RWPE2 (cell line): ENCODE measurements around the gene LTA4H.
A peak's percentile ranks its signal among the peaks of the same experiment; 100 is the strongest.
"Not testable (repeated sequence)": the region's sequence is repeated elsewhere in the genome, so short reads cannot be mapped to it uniquely, and the experiment has no call there.

Experiments used
- ATAC-seq: fragments of 200-7000 bp; cut with Tn5 transposase; 3 replicates; pipeline ENCODE4 v1.9.1; 2021; ENCODE audit warnings: low read depth
- DNase-seq: peaks from one replicate; pipeline ENCODE4 v3.0.0-alpha.2; 2020; ENCODE audit warnings: low spot score
- H3K27ac ChIP-seq: fragments of 450-650 bp; 2 replicates; pipeline ENCODE4 v1.5.1; 2017; ENCODE audit warnings: mild to moderate bottlenecking; ENCODE audit not compliant: poor library complexity, severe bottlenecking
- H3K27me3 ChIP-seq: fragments of 250-450 bp; sonication (Bioruptor Pico); 2 replicates; pipeline ENCODE4 v1.5.1; 2021; ENCODE audit warnings: mild to moderate bottlenecking, moderate library complexity; ENCODE audit not compliant: insufficient read depth, poor library complexity, severe bottlenecking
- H3K36me3 ChIP-seq: fragments of 250-450 bp; sonication (Bioruptor Pico); 2 replicates; pipeline ENCODE4 v1.5.1; 2020; ENCODE audit warnings: low read depth, mild to moderate bottlenecking, moderate library complexity
- H3K4me1 ChIP-seq: fragments of 250-450 bp; sonication (Bioruptor Pico); 2 replicates; pipeline ENCODE4 v1.5.1; 2021; ENCODE audit warnings: mild to moderate bottlenecking, moderate library complexity; ENCODE audit not compliant: insufficient read depth, poor library complexity, severe bottlenecking
- H3K4me3 ChIP-seq: fragments of 250-450 bp; sonication (Bioruptor Pico); 2 replicates; pipeline ENCODE4 v1.5.1; 2021; ENCODE audit warnings: mild to moderate bottlenecking, moderate library complexity; ENCODE audit not compliant: severe bottlenecking
- H3K9me3 ChIP-seq: fragments of 250-450 bp; sonication (Bioruptor Pico); 2 replicates; pipeline ENCODE4 v1.5.1; 2021; ENCODE audit warnings: mild to moderate bottlenecking, moderate library complexity; ENCODE audit not compliant: severe bottlenecking
- CTCF ChIP-seq: fragments of 450-650 bp; IDR thresholded peaks from one replicate; pipeline ENCODE4 v1.5.1; 2017; ENCODE audit warnings: mild to moderate bottlenecking, moderate library complexity; ENCODE audit not compliant: poor library complexity, severe bottlenecking

Gene LTA4H

GRCh38 chr12:96070670-96071279 is 35.4 kb upstream of the LTA4H start:
- no peak overlapping the region for H3K27ac ChIP-seq
- no peaks in the 10 kb centered on the region for H3K9me3 ChIP-seq
- H3K4me3 ChIP-seq, result no peak overlapping the region
- TF ChIP-seq CTCF, result peak; percentile 17
- H3K36me3 ChIP-seq, result no peaks in the 10 kb centered on the region
- DNase-seq, result no peak
- peak; percentile 49 for ATAC-seq
- peaks cover 12% of the 10 kb centered on the region for H3K4me1 ChIP-seq
- H3K27me3 ChIP-seq, result no peaks in the 10 kb centered on the region

DNA sequence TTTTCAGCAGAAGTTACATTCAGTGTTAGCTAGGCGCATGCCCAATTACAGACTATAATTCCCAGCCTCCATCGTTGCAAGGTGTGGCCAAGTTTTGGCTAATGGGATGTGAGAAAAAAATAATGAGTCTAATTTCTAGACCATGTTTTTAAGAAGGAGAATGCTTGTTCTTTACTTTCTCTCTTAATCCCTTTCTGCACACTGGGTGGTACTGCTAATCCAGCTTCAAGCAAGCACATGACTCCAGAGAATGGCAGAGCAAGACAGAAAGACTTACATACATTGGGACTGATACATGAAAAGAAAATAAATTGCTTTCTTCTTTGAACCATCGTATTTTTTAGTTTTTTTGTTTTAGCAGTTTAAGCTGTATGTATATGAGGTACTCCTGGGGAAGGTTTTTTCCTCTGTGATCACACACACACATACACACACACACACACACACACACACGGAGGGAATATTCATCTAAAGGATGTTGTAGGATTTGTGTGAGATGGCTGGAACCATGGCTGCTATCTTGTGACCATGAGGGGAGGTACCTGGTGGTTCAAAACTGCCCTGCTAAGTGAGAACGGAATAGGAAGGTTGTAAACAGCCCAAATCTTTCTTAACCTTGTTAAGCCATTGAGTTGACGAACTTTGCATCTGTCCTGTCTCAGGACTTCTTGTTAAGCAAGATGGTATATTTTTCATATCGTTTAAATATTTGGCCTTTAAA is 34.3 kb upstream of the LTA4H start:
- ATAC-seq (no peak), DNase-seq (no peak)
- Histone ChIP-seq H3K9me3 (no peaks in the 10 kb centered on the region), H3K4me1 (peaks cover 12% of the 10 kb centered on the region), H3K4me3 (no peak overlapping the region), H3K36me3 (no peaks in the 10 kb centered on the region), H3K27ac (no peak overlapping the region), H3K27me3 (no peaks in the 10 kb centered on the region)
- no peak for TF ChIP-seq CTCF

GRCh38 chr12:96068636-96069035 is 33.2 kb upstream of the LTA4H start:
- Histone ChIP-seq H3K4me1 (peaks cover 7% of the 10 kb centered on the region), H3K27me3 (no peaks in the 10 kb centered on the region), H3K4me3 (no peak overlapping the region), H3K36me3 (no peaks in the 10 kb centered on the region), H3K9me3 (no peaks in the 10 kb centered on the region), H3K27ac (no peak overlapping the region)
- DNase-seq, result no peak
- no peak for ATAC-seq
- TF ChIP-seq CTCF, result no peak

DNA sequence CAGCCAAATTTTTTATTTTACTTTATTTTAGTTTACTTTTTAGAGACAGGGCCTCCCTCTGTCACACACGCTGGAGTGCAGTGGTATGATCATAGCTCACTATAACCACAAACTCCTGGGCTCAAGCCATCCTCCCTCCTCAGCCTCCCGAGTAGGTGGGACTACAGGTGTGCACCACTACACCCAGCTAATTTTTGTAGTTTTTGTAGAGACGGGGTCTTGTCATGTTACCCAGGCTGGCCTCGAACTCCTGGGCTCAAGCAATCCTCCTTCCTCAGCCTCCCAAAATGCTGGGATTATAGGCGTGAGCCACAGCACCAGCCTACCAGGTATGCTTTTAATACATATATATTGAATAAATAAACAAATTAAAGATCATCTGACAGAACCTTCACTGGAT is 32.7 kb upstream of the LTA4H start:
- Histone ChIP-seq H3K36me3 (no peaks in the 10 kb centered on the region), H3K9me3 (no peaks in the 10 kb centered on the region), H3K27me3 (no peaks in the 10 kb centered on the region), H3K4me1 (peaks cover 2% of the 10 kb centered on the region), H3K4me3 (no peak overlapping the region), H3K27ac (no peak overlapping the region)
- ATAC-seq (no peak), DNase-seq (no peak)
- no peak for TF ChIP-seq CTCF

- H3K4me3 ChIP-seq, H3K27me3 ChIP-seq, H3K27ac ChIP-seq, H3K9me3 ChIP-seq, H3K36me3 ChIP-seq, ATAC-seq, DNase-seq, H3K4me1 ChIP-seq: not testable (repeated sequence)
Measured at GRCh38 chr12:96065776-96066175, 30.4 kb upstream of the LTA4H start.
